Thyroid gland (tissue), 4 donors: ENCODE results near the gene SLC45A1.

ENCODE experiments used
- POLR2A ChIP-seq, 2 donors: fragments of 450-650 bp; IDR thresholded peaks; one replicate each; pipeline ENCODE4 v1.6.1; 2017; ENCODE audit warnings: antibody characterized with exemption in 2 of 2, mild to moderate bottlenecking in 2 of 2, moderate library complexity in 1 of 2
- TF ChIP-seq, protein P1 (sequence below), 6 experiments: fragments of 200-600 bp in 3 of 6; fragments of 450-650 bp in 3 of 6; sonication (generic) in 3 of 6; IDR thresholded peaks; one replicate each; pipeline ENCODE4 v1.5.1; 2016 to 2019; ENCODE audit warnings: antibody characterized with exemption in 6 of 6, mild to moderate bottlenecking in 2 of 6, inconsistent platforms in 1 of 6, moderate library complexity in 1 of 6

DNA sequence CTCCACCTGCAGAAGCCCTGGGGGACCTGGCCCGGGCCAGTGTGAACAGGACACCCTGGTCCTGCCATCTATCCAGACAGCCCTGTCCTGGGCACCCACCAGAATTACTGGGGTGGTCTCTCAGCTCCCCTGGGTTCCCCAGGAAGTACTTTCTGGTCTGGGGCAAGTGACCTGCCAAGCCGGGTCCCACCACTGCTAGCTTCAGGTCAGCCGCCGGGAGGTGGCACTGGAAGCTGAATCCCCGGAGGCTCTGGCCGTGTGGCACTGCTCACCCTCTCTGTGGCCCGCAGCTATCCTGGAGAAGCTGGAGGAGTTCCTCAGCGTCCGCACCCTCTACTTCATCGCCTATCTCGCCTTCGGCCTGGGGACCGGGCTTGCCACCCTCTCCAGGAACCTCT lies 21.3 kb downstream of the SLC45A1 start:
- TF ChIP-seq, protein P1, sequence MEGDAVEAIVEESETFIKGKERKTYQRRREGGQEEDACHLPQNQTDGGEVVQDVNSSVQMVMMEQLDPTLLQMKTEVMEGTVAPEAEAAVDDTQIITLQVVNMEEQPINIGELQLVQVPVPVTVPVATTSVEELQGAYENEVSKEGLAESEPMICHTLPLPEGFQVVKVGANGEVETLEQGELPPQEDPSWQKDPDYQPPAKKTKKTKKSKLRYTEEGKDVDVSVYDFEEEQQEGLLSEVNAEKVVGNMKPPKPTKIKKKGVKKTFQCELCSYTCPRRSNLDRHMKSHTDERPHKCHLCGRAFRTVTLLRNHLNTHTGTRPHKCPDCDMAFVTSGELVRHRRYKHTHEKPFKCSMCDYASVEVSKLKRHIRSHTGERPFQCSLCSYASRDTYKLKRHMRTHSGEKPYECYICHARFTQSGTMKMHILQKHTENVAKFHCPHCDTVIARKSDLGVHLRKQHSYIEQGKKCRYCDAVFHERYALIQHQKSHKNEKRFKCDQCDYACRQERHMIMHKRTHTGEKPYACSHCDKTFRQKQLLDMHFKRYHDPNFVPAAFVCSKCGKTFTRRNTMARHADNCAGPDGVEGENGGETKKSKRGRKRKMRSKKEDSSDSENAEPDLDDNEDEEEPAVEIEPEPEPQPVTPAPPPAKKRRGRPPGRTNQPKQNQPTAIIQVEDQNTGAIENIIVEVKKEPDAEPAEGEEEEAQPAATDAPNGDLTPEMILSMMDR (IDR thresholded peaks at IDR 0.05): no peak
- no peak for TF ChIP-seq POLR2A (IDR thresholded peaks at IDR 0.05)
